Measurements from ENCODE around the gene LELP1. TPM values are rescaled to one million over a fixed set of nuclear protein-coding genes. Genes with fewer than 3 reads are reported as not detected.
A peak's percentile ranks its signal among the peaks of the same experiment; 100 is the strongest.

Gene LELP1
- total and polyA plus RNA-seq, 2 of the 8 experiments (the other 6 are each of a cell fraction or from before 2014, with no cell fraction given) = not detected

DNA sequence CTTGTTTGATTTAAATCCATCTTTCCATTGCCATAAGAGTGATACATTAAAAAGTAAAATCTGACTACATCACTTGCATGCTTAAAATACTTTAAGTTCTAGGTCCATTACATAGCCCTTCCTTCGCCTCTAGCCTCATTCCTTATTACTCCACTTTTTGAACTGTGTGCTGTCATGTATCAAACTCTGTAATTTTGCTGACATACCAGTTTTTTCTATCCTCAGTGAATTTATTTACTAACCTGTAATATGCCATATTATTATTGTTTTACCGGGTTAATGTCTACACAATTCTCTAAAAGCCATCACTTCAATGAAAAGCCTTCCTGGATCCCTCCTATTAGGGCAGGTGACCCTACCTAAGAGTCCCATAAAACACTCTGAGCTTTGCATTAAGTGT, 47.7 kb upstream of the LELP1 start:
- no peak overlapping the region for H3K14ac ChIP-seq (ENCODE audit: insufficient read length)
- H4K91ac ChIP-seq (replicated peaks; ENCODE audit: insufficient read length, low read length) = no peak overlapping the region
- no peak overlapping the region for H4K8ac ChIP-seq (ENCODE audit: extremely low read depth, insufficient read depth, low read length)
- WGBS, 2 experiments (ENCODE audit: extremely low coverage in 1 of 2, insufficient coverage in 1 of 2, insufficient read length in 1 of 2, insufficient replicate concordance in 2 of 2, low coverage in 1 of 2, low lambda C conversion rate in 2 of 2, missing lambda C conversion rate in 1 of 2) = 89% methylated on average over 2 of the region's 2 CpGs; no CpG with 5 or more reads in 1 of the 2 experiments
- POLR2A ChIA-PET (ENCODE audit: partially characterized antibody) = no interaction called here
- no peaks in the 10 kb centered on the region; a peak in 1 of 8 replicates for H3K36me3 ChIP-seq (ENCODE audit: control insufficient read depth in 2 of 4, insufficient read depth in 4 of 4, low read length in 3 of 4)
- no peak overlapping the region for H2BK15ac ChIP-seq (ENCODE audit: low read length)
- no peak overlapping the region for H3K18ac ChIP-seq (ENCODE audit: extremely low read depth, low read length)
- no peaks in the 10 kb centered on the region for H3K27me3 ChIP-seq (replicated peaks in 1 of 4; ENCODE audit: control insufficient read depth in 3 of 4, extremely low read depth in 1 of 4, insufficient read depth in 3 of 4, low read length in 3 of 4)
- H3K23ac ChIP-seq (ENCODE audit: insufficient read length) = no peak overlapping the region
- no peak overlapping the region for H3K9ac ChIP-seq (replicated peaks in 1 of 4; ENCODE audit: extremely low read depth in 1 of 4, low read depth in 3 of 4, low read length in 3 of 4)
- no peak overlapping the region for H3K4ac ChIP-seq (replicated peaks; ENCODE audit: insufficient read length, low read depth, low read length)
- H3K27ac ChIP-seq (ENCODE audit: low read depth, low read length) = no peak overlapping the region
- H3K56ac ChIP-seq (replicated peaks; ENCODE audit: insufficient read length, low read depth, low read length) = no peak overlapping the region
- FAIRE-seq (no peak), DNase-seq (ENCODE audit: low read depth in 1 of 2, low spot score in 2 of 2) (no peak)
- no peaks in the 10 kb centered on the region for H3K79me2 ChIP-seq (ENCODE audit: control insufficient read depth in 1 of 2, insufficient read depth in 2 of 2, low read length in 2 of 2)
- H2BK120ac ChIP-seq (replicated peaks; ENCODE audit: low read depth, low read length) = no peak overlapping the region
- H4K20me1 ChIP-seq (replicated peaks in 1 of 2; ENCODE audit: control insufficient read depth in 1 of 2, insufficient read depth in 2 of 2, low read length in 2 of 2) = no peaks in the 10 kb centered on the region
- H3K4me2 ChIP-seq (ENCODE audit: insufficient read depth in 1 of 2, low read depth in 2 of 2, low read length in 2 of 2) = no peak overlapping the region
- TF ChIP-seq BACH1 (IDR thresholded peaks at IDR 0.05; ENCODE audit: low read length) (no peak), KDM1A (IDR thresholded peaks at IDR 0.05; ENCODE audit: borderline replicate concordance, low read length) (no peak), MAFK (IDR thresholded peaks at IDR 0.05; ENCODE audit: low read depth, low read length) (peak; percentile 46; the same call in 1 of the 2 replicates), ZNF274 (IDR thresholded peaks at IDR 0.05; ENCODE audit: borderline replicate concordance, extremely low read depth, low read length) (no peak), EZH2 (IDR thresholded peaks at IDR 0.05; ENCODE audit: low read depth, low read length, severe bottlenecking) (no peak), CTCF (IDR thresholded peaks at IDR 0.05; ENCODE audit: control extremely low read depth in 1 of 3, insufficient read depth in 1 of 3, low read depth in 1 of 3, low read length in 3 of 3) (no peak), CBX5 (IDR thresholded peaks at IDR 0.05; ENCODE audit: low read depth, low read length) (no peak)
- TF ChIP-seq, protein P1, sequence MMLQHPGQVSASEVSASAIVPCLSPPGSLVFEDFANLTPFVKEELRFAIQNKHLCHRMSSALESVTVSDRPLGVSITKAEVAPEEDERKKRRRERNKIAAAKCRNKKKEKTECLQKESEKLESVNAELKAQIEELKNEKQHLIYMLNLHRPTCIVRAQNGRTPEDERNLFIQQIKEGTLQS (IDR thresholded peaks at IDR 0.05; ENCODE audit: insufficient read depth, low read depth, low read length) = no peak
- H3K4me3 ChIP-seq (ENCODE audit: extremely low read depth in 1 of 4, insufficient read depth in 2 of 4, low read depth in 3 of 4, low read length in 4 of 4) = no peak overlapping the region
- no peak overlapping the region for H2BK5ac ChIP-seq (ENCODE audit: low read depth, low read length)
- H2BK12ac ChIP-seq (ENCODE audit: low read depth, low read length) = no peak overlapping the region
- H2AK5ac ChIP-seq (ENCODE audit: low read depth, low read length) = no peak overlapping the region
- peaks cover 20 to 27% of the 10 kb centered on the region in 2 experiments for H3K9me3 ChIP-seq (ENCODE audit: insufficient read depth in 2 of 2, low read depth in 1 of 2, low read length in 1 of 2)
- H4K5ac ChIP-seq (ENCODE audit: insufficient read length, low read depth, low read length) = no peak overlapping the region
- H2AFZ ChIP-seq (ENCODE audit: low read length) = no peak overlapping the region
- H3K23me2 ChIP-seq (ENCODE audit: low read depth, low read length) = no peaks in the 10 kb centered on the region; the same call in 1 of the 2 replicates
- no peaks in the 10 kb centered on the region for H3K79me1 ChIP-seq (ENCODE audit: low read depth, low read length)
- no peaks in the 10 kb centered on the region for H3K4me1 ChIP-seq (replicated peaks in 1 of 4; ENCODE audit: control insufficient read depth in 3 of 4, insufficient read depth in 4 of 4, low read length in 3 of 4)
- CTCF ChIA-PET (ENCODE audit: partially characterized antibody) = interaction anchor here (0.9 kb wide), 1 partner anchor 284 kb away, joined by 3 read pairs; no protein-coding TSS in a partner anchor
- H2BK20ac ChIP-seq (ENCODE audit: low read length) = no peak overlapping the region

Measured in H1 (cell line).